IPS-18a (cell line): ENCODE results near the gene NOP53.
"Not testable (repeated sequence)": the region's sequence is repeated elsewhere in the genome, so short reads cannot be mapped to it uniquely, and the experiment has no call there.

Experiments used
- H3K27ac ChIP-seq: one replicate; pipeline ENCODE4 v1.5.1; 2013; ENCODE audit warnings: low read length
- H3K27me3 ChIP-seq: one replicate; pipeline ENCODE4 v1.6.1; 2013; ENCODE audit warnings: mild to moderate bottlenecking, low read length; ENCODE audit not compliant: control insufficient read depth, insufficient read depth
- H3K36me3 ChIP-seq: one replicate; pipeline ENCODE4 v1.6.1; 2013; ENCODE audit warnings: low read depth, low read length; ENCODE audit not compliant: control insufficient read depth
- H3K4me1 ChIP-seq: one replicate; pipeline ENCODE4 v1.6.1; 2013; ENCODE audit warnings: low read depth, low read length; ENCODE audit not compliant: control insufficient read depth
- H3K4me3 ChIP-seq: one replicate; pipeline ENCODE4 v1.5.1; 2013; ENCODE audit warnings: low read length
- H3K9ac ChIP-seq: one replicate; pipeline ENCODE4 v1.6.1; 2013; ENCODE audit warnings: mild to moderate bottlenecking, low read length, moderate library complexity
- H3K9me3 ChIP-seq: one replicate; pipeline ENCODE4 v1.6.1; 2013; ENCODE audit warnings: low read depth, low read length; ENCODE audit not compliant: control insufficient read depth

NOP53 gene

DNA sequence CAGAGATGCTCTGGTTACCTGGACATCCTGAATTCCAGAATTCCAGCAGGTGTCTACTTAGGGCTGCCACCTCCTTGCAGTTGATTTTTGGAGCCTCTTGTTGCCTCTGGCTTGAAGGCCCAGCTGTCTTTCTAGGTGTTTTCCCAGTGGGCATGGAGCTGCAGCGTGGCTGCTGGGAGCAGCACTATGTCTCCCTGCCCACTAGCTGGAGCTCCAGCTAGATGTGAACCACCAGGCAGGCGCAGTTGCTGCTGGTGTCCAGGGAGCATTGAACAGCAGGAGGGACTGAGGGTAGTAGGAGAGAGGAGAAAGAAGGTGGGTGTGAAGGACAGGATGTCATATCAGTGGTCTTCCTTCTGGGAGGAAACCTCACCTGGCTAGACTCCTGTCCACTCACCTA is 23.3 kb downstream of the NOP53 start:
- H3K27ac ChIP-seq, result no peak overlapping the region
- no peaks in the 10 kb centered on the region for H3K27me3 ChIP-seq

DNA sequence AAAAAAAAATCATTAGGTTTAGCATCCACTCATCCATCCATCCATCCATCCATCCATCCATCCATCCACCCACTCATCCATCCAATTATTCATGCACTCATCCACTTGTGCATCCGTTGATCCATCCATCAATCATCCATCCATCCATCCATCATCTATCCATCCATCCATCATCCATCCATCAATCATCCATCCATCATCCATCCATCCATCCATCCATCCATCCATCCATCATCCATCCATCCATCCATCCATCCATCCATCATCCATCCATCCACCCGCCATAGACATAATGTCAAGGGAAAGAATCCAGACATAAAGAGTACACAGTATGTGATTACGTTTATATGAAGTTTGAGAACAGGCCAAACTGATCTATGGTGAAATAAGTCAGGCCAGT is 24.2 kb downstream of the NOP53 start:
- Histone ChIP-seq H3K9ac (no peak overlapping the region), H3K27ac (no peak overlapping the region), H3K36me3 (no peaks in the 10 kb centered on the region), H3K4me1 (peaks cover 13% of the 10 kb centered on the region), H3K9me3 (no peaks in the 10 kb centered on the region), H3K4me3 (no peak overlapping the region), H3K27me3 (no peaks in the 10 kb centered on the region)

More for the DNA sequence above, 23.3 kb downstream of the NOP53 start:
- Histone ChIP-seq H3K4me1 (peaks cover 9% of the 10 kb centered on the region), H3K36me3 (no peaks in the 10 kb centered on the region), H3K9me3 (no peaks in the 10 kb centered on the region), H3K9ac (no peak overlapping the region), H3K4me3 (no peak overlapping the region)

DNA sequence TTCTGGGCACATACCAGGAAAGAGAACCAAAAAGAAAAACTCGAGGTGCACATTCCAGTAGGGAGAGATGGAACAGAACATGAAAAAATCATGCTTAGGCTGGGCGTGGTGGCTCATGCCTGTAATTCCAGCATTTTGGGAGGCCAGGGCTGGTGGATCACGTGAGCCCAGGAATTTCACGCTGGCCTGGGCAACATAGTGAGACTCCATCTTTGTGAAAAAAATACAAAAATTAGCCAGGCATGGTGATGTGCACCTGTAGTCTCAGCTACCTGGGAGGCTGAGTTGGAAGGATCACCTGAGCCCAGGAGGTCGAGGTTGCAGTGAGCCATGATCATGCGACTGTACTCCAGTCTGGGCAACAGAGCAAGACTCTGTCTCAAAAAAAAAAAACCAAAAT is 25.9 kb downstream of the NOP53 start:
- H3K27me3 ChIP-seq, H3K27ac ChIP-seq, H3K9me3 ChIP-seq, H3K9ac ChIP-seq, H3K4me3 ChIP-seq, H3K36me3 ChIP-seq, H3K4me1 ChIP-seq: not testable (repeated sequence)

DNA sequence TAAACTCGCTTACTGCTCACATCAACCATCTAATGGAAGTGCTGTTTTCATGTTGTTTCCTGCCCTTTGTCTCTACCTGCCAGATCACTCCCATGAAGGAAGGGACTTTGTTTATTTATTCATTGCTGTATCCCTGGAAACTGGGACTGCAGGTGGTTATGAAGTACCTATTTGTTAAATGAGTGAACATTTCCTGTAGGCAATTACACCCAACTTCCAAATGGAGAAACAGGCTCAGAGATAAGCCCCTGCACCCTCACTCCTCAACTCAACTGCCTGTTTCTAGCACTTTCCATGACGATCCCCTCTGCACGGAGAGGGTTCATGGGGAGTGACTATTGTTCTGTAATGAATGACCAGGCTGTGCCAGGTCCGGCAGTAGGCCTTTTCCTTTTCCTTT is 31.2 kb downstream of the NOP53 start:
- no peaks in the 10 kb centered on the region for H3K9me3 ChIP-seq
- peaks cover 14% of the 10 kb centered on the region for H3K4me1 ChIP-seq
- H3K27me3 ChIP-seq, result no peaks in the 10 kb centered on the region
- peak overlapping the region; percentile 13 for H3K27ac ChIP-seq
- no peak overlapping the region for H3K4me3 ChIP-seq
- no peak overlapping the region for H3K9ac ChIP-seq
- peaks cover 9% of the 10 kb centered on the region for H3K36me3 ChIP-seq

DNA sequence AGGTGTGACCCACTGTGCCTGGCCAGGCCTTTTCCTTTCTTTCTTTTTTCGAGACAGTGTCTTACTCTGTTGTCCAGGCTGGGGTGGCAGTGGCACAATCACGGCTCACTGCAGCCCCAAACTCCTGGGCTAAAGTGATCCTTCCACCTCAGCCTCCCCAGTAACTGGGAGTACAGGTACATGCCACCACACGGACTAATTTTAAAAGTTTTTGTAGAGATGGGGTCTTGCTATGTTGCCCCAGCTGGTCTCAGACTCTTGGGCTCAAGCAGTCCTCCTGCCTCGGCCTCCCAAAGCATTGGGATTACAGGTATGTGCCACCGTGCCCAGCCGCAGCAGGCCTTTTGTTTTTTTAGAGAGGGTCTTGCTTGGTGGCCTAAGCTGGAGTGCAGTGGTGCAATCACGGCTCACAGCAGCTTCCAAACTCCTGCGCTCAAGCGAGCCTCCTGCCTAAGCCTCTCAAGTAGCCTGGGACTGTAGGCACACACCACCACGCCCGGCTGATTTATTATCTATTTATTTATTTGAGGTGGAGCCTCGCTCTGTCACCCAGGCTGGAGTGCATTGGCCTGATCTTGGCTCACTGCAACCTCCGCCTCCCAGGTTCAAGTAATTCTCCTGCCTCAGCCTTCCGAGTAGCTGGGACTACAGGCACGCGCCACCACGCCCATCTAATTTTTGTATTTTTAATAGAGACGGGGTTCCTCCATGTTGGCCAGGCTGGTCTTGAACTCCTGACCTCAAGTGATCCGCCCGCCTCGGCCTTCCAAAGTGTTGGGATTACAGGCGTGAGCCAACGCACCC is 32.1 kb downstream of the NOP53 start:
- Histone ChIP-seq H3K4me1 (peaks cover 14% of the 10 kb centered on the region), H3K4me3 (peak overlapping the region; percentile 91), H3K36me3 (peaks cover 18% of the 10 kb centered on the region), H3K9ac (peak overlapping the region; percentile 94)
- not testable (repeated sequence) for H3K27ac ChIP-seq, H3K9me3 ChIP-seq, H3K27me3 ChIP-seq

DNA sequence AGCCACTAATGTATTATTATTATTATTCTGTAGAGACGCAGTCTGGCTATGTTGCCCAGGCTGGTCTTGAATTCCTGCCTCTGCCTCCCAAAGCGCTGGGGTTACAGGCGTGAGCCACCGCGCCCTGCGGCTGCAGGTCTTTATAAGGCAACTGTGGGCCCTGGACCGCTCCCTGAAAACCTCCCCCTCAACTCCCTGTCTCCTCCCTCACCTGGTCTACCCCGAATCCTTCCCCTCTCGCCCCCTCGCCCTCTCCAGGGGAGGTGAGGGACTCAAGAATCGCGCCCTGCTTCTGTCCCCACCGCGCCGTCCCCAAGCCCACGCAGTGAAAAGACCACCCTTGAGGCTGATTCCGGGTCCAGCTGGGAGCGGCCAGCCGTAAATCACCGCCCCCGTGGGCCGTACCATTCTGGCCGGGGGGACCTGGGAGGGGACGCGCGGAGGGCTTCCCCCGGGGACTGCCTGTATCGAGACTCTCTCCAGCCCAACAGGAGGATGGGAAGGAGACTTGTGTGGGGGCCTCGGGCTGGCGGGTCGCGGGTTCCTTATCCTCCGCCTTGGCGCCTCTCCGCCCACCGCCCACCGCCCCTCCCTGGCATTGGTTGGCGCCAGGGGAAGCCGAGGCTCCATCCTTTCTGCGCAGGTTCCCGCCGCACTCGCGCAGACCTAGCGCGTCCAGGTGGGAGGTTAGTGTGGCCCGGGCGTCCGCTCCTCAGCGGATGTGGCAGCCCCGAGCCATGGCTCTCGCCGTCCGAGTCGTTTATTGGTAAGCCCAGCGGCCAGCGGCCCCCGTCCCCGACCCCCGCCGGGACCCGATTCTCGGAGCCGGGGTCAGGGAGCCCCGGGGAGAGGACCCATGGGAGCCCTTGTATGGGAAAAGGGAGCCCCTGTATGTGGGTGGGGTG is 33.0 kb downstream of the NOP53 start, which contains the start of gene SELENOW:
TSS of gene SELENOW (plus strand) at position 655 of the 905 bp plus-strand sequence. CDS start at position 738, 83 bp downstream.
- H3K9ac ChIP-seq, result peak within 1 kb of the TSS; percentile 94
- peaks cover 24% of the 10 kb centered on the region for H3K36me3 ChIP-seq
- H3K4me3 ChIP-seq, result peak within 1 kb of the TSS; percentile 91
- H3K27me3 ChIP-seq, result no peaks in the 10 kb centered on the region
- H3K9me3 ChIP-seq, result no peaks in the 10 kb centered on the region
- peak within 1 kb of the TSS; percentile 92 for H3K27ac ChIP-seq
- H3K4me1 ChIP-seq, result peaks cover 14% of the 10 kb centered on the region

DNA sequence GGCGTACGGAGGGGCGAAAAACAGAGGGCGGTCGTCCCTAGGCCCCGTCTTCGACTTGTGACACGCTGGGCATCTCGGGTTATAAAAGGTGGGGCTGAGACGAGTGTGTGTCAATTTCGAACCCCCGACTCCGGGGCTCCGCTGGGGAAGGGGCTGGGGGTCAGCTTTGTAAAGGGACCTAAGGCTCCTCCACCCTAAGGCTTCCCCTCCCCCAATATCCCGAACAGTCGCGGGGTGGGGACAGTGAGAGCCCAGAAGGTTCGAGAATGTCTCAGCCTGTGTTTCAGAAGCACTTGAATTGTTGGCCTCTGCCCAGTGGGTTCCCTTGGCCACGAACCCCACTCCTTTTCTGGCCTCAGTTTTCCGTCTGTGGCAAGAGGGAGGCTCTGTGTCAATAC is 33.6 kb downstream of the NOP53 start:
- Histone ChIP-seq H3K27me3 (no peaks in the 10 kb centered on the region), H3K4me1 (peaks cover 14% of the 10 kb centered on the region), H3K36me3 (peaks cover 29% of the 10 kb centered on the region), H3K4me3 (peak overlapping the region; percentile 91), H3K27ac (no peak overlapping the region), H3K9me3 (no peaks in the 10 kb centered on the region), H3K9ac (peak overlapping the region; percentile 94)

DNA sequence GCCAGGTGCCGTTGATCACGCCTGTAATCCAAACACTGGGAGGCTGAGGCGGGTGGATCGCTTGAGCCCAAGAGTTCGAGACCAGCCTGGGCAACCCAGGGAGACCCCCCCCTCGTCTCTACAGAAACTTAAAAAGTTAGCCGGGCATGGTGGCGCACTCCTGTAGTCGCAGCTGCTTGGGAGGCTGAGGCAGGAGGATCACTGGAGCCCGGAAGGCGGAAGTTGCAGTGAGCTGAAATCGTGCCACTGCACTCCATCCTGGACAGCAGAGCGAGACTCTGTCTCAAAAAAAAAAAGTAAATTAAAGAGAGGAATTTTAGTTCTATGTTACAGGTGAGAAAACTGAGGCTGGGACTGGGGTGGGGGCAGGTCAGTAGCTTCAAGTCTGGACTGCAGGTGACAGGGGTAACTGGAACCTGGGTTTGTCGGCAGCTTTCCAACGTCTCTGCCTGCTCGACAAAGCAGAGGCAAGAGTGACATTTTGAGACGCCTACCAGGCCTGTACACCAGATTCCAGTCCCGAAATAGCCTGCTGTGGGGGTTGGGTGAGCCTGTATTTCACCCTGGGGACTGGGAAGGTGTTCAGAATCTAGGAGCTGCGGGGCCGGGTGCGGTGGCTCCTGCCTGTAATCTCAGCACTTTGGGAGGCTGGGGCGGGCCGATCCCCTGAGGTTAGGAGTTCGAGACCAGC is 34.3 kb downstream of the NOP53 start:
- H3K27me3 ChIP-seq, result no peaks in the 10 kb centered on the region
- peak overlapping the region; percentile 94 for H3K9ac ChIP-seq
- H3K27ac ChIP-seq, result no peak overlapping the region

DNA sequence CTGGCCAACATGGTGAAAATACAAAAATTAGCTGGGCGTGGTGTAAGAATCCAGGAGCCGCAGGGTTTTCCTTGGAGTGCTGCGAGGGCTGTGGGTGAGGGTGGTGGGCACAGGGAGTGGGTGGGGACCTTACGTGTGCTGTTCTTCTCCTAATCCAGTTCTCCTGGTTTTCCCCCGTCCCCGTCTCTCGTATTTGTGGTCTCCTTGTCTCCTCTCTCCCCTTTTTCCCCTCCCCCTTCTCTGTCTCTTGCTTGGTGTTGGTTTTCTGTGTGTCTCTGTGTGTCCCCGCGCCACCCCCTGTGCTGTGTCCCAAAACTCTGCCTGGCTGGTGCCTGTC is 34.8 kb downstream of the NOP53 start:
- peak overlapping the region; percentile 91 for H3K4me3 ChIP-seq
- no peaks in the 10 kb centered on the region for H3K9me3 ChIP-seq
- peaks cover 36% of the 10 kb centered on the region for H3K36me3 ChIP-seq
- H3K9ac ChIP-seq, result no peak overlapping the region
- H3K27me3 ChIP-seq, result no peaks in the 10 kb centered on the region
- H3K27ac ChIP-seq, result no peak overlapping the region
- H3K4me1 ChIP-seq, result peaks cover 10% of the 10 kb centered on the region

More for the DNA sequence above, 34.3 kb downstream of the NOP53 start:
- Histone ChIP-seq H3K4me3 (peak overlapping the region; percentile 91), H3K4me1 (peaks cover 10% of the 10 kb centered on the region), H3K9me3 (no peaks in the 10 kb centered on the region), H3K36me3 (peaks cover 35% of the 10 kb centered on the region)

DNA sequence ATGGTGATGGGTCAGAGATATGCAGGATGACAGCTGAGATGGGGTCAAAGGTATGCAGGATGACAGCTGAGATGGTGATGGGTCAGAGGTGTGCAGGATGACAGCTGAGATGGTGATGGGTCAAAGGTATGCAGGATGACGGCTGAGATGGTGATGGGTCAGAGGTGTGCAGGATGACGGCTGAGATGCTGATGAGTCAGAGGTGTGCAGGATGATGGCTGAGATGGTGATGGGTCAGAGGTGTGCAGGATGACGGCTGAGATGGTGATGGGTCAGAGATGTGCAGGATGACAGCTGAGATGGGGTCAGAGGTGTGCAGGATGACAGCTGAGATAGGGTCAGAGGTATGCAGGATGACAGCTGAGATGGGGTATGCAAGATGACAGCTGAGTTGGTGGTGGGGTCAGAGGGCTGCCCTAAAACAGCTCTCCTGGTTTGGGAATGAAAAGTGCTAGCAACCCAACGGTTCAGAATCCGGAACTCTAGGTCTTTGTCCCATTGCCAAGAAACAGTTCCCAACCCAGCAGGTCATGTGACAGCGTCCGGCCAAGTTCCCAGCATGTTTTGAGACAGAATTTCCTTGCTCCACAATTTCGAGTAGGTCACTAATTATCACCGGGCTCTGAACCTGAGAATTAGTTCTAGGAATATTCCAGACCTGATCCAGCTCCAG is 36.4 kb downstream of the NOP53 start:
- Histone ChIP-seq H3K36me3 (peaks cover 45% of the 10 kb centered on the region), H3K27me3 (no peaks in the 10 kb centered on the region), H3K27ac (no peak overlapping the region), H3K9me3 (no peaks in the 10 kb centered on the region), H3K4me1 (peaks cover 10% of the 10 kb centered on the region), H3K4me3 (no peak overlapping the region), H3K9ac (no peak overlapping the region)

DNA sequence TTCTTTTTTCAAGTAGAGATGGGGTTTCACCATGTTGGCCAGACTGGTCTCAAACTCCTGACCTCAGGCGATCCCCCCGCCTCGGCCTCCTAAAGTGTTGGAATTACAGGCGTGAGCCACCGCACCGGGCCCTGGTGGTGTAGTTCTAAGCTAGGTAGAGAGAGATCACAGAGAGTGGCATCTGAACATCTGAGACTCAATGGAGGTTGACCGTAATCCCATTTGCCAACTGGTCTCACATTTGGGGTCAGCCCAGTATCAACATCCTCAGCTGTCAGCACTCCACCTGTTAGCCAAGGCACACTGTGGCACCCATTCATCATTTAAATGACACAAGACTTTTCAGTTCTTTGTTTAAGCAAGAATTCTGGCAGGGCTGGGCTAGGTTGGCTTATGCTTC is 41.2 kb downstream of the NOP53 start:
- no peaks in the 10 kb centered on the region for H3K4me1 ChIP-seq
- H3K4me3 ChIP-seq, result no peak overlapping the region
- H3K27ac ChIP-seq, result no peak overlapping the region
- H3K36me3 ChIP-seq, result peaks cover 36% of the 10 kb centered on the region
- H3K9me3 ChIP-seq, result no peaks in the 10 kb centered on the region
- H3K9ac ChIP-seq, result no peak overlapping the region
- no peaks in the 10 kb centered on the region for H3K27me3 ChIP-seq
